ENCODE data around the gene GALK1. TPM values are rescaled to one million over a fixed set of nuclear protein-coding genes. Genes with fewer than 3 reads are reported as not detected.

GALK1 gene
- total and polyA plus RNA-seq, 2 of the 13 experiments (the other 11 are each of a cell fraction or from before 2014, with no cell fraction given): 59.9 to 93.6 TPM

GRCh38 chr17:75749545-75750389, 15.2 kb downstream of the GALK1 start (continued):
- TF ChIP-seq, protein P1, sequence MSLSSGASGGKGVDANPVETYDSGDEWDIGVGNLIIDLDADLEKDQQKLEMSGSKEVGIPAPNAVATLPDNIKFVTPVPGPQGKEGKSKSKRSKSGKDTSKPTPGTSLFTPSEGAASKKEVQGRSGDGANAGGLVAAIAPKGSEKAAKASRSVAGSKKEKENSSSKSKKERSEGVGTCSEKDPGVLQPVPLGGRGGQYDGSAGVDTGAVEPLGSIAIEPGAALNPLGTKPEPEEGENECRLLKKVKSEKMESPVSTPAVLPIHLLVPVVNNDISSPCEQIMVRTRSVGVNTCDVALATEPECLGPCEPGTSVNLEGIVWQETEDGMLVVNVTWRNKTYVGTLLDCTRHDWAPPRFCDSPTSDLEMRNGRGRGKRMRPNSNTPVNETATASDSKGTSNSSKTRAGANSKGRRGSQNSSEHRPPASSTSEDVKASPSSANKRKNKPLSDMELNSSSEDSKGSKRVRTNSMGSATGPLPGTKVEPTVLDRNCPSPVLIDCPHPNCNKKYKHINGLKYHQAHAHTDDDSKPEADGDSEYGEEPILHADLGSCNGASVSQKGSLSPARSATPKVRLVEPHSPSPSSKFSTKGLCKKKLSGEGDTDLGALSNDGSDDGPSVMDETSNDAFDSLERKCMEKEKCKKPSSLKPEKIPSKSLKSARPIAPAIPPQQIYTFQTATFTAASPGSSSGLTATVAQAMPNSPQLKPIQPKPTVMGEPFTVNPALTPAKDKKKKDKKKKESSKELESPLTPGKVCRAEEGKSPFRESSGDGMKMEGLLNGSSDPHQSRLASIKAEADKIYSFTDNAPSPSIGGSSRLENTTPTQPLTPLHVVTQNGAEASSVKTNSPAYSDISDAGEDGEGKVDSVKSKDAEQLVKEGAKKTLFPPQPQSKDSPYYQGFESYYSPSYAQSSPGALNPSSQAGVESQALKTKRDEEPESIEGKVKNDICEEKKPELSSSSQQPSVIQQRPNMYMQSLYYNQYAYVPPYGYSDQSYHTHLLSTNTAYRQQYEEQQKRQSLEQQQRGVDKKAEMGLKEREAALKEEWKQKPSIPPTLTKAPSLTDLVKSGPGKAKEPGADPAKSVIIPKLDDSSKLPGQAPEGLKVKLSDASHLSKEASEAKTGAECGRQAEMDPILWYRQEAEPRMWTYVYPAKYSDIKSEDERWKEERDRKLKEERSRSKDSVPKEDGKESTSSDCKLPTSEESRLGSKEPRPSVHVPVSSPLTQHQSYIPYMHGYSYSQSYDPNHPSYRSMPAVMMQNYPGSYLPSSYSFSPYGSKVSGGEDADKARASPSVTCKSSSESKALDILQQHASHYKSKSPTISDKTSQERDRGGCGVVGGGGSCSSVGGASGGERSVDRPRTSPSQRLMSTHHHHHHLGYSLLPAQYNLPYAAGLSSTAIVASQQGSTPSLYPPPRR (CRISPR knock-in tag; IDR thresholded peaks at IDR 0.05; ENCODE audit: borderline replicate concordance): no peak
- no peak for TF ChIP-seq SP5 (CRISPR knock-in tag; IDR thresholded peaks at IDR 0.05; ENCODE audit: borderline replicate concordance, low read depth)
- 0 out of 2 replicates have a peak, but pooled peaks have one; percentile 58 for TF ChIP-seq ZNF280B (CRISPR knock-in tag; IDR thresholded peaks at IDR 0.05; ENCODE audit: borderline replicate concordance)
- TF ChIP-seq, protein P2, sequence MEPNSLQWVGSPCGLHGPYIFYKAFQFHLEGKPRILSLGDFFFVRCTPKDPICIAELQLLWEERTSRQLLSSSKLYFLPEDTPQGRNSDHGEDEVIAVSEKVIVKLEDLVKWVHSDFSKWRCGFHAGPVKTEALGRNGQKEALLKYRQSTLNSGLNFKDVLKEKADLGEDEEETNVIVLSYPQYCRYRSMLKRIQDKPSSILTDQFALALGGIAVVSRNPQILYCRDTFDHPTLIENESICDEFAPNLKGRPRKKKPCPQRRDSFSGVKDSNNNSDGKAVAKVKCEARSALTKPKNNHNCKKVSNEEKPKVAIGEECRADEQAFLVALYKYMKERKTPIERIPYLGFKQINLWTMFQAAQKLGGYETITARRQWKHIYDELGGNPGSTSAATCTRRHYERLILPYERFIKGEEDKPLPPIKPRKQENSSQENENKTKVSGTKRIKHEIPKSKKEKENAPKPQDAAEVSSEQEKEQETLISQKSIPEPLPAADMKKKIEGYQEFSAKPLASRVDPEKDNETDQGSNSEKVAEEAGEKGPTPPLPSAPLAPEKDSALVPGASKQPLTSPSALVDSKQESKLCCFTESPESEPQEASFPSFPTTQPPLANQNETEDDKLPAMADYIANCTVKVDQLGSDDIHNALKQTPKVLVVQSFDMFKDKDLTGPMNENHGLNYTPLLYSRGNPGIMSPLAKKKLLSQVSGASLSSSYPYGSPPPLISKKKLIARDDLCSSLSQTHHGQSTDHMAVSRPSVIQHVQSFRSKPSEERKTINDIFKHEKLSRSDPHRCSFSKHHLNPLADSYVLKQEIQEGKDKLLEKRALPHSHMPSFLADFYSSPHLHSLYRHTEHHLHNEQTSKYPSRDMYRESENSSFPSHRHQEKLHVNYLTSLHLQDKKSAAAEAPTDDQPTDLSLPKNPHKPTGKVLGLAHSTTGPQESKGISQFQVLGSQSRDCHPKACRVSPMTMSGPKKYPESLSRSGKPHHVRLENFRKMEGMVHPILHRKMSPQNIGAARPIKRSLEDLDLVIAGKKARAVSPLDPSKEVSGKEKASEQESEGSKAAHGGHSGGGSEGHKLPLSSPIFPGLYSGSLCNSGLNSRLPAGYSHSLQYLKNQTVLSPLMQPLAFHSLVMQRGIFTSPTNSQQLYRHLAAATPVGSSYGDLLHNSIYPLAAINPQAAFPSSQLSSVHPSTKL (CRISPR knock-in tag; IDR thresholded peaks at IDR 0.05): no peak
- no peak for TF ChIP-seq RBM22 (optimal IDR thresholded peaks at IDR 0.05; ENCODE audit: low read length)
- no peak for TF ChIP-seq ZNF703 (CRISPR knock-in tag; IDR thresholded peaks at IDR 0.05; ENCODE audit: borderline replicate concordance)
- no peak for TF ChIP-seq SMYD3 (CRISPR knock-in tag; IDR thresholded peaks at IDR 0.05)
- TF ChIP-seq PBX3 (CRISPR knock-in tag; IDR thresholded peaks at IDR 0.05; ENCODE audit: borderline replicate concordance): no peak
- TF ChIP-seq TAF1 (CRISPR knock-in tag; IDR thresholded peaks at IDR 0.05): no peak
- TF ChIP-seq HNRNPUL1 (IDR thresholded peaks at IDR 0.05; ENCODE audit: low read depth, low read length): no peak
- TF ChIP-seq ZNF841 (CRISPR knock-in tag; IDR thresholded peaks at IDR 0.05; ENCODE audit: borderline replicate concordance): no peak

Data from HepG2 (cell line).